ENCODE data around the gene SEC23IP.

Gene SEC23IP

GRCh38 chr10:119991816-119992215 lies 99.3 kb downstream of the SEC23IP start:
- ATAC-seq = no peak
- Mint-ChIP-seq H3K4me3 (no peak overlapping the region), H3K27me3 (peaks cover 23% of the 10 kb centered on the region), H3K4me1 (no peaks in the 10 kb centered on the region), H3K9me3 (peaks cover 15% of the 10 kb centered on the region), H3K27ac (no peak overlapping the region), H3K36me3 (ENCODE audit: low read depth) (no peaks in the 10 kb centered on the region)
- DNase-seq = no peak
